Measurements from ENCODE around the gene APC. TPM values are rescaled to one million over a fixed set of nuclear protein-coding genes. Genes with fewer than 3 reads are reported as not detected.

Gene APC
- total RNA-seq, 2 donors from 2014 or later = 20.8 to 27.5 TPM

GRCh38 chr5:112787261-112787660 lies 49.6 kb downstream of the APC start:
- Mint-ChIP-seq H3K4me1 (no peaks in the 10 kb centered on the region), H3K36me3 (ENCODE audit: low read depth) (peaks cover 35% of the 10 kb centered on the region), H3K27me3 (no peaks in the 10 kb centered on the region), H3K27ac (no peak overlapping the region), H3K4me3 (no peak overlapping the region), H3K9me3 (no peaks in the 10 kb centered on the region)
- ATAC-seq (replicated peaks) = no peak

DNA sequence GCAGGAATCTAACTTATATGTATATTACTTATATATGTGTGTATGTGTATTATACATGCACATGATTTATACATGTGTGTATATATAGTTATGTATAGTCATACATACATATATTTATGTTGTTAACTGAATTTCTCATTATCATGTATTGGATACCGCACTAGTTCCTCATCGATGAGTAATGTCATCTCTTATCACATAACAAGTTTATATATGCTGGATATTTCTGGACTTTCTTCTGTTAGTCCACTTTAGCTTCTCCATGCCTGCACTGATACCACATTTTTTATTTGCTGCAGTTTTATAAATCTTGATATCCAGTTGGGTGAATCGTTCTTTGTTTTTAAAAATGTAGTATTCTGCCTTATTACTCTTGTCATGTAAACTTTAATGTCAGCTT lies 50.2 kb downstream of the APC start:
- peaks cover 34% of the 10 kb centered on the region for H3K36me3 Mint-ChIP-seq (ENCODE audit: low read depth)
- no peak for ATAC-seq (replicated peaks)
- H3K27ac Mint-ChIP-seq = no peak overlapping the region
- no peaks in the 10 kb centered on the region for H3K9me3 Mint-ChIP-seq
- no peaks in the 10 kb centered on the region for H3K27me3 Mint-ChIP-seq
- H3K4me3 Mint-ChIP-seq = no peak overlapping the region
- H3K4me1 Mint-ChIP-seq = no peaks in the 10 kb centered on the region

GRCh38 chr5:112793201-112793600 lies 55.5 kb downstream of the APC start:
- no peaks in the 10 kb centered on the region for H3K9me3 Mint-ChIP-seq
- peaks cover 61% of the 10 kb centered on the region for H3K36me3 Mint-ChIP-seq (ENCODE audit: low read depth)
- H3K4me3 Mint-ChIP-seq = no peak overlapping the region
- no peak overlapping the region for H3K27ac Mint-ChIP-seq
- ATAC-seq (replicated peaks) = no peak
- no peaks in the 10 kb centered on the region for H3K27me3 Mint-ChIP-seq
- H3K4me1 Mint-ChIP-seq = no peaks in the 10 kb centered on the region

DNA sequence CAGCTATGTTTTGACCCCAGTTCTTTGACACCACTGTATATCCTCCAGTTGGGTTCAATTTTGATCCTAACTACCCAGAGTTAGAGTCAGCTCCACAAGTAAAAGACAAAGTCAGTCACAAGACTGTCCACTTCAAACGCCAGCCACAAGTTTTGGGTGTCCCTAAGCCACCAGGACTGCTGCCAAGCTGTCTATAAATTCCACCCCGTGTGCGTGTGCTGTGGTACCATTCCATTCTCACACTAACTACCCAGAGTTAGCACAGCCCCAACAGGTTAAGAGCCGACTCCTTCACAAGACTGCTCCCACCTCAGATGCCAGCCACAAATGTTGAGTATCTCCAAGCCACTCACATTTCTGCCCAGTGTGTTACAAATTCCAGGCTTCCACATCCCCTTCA lies 56.7 kb downstream of the APC start:
- ATAC-seq (replicated peaks) = no peak
- Mint-ChIP-seq H3K27ac (no peak overlapping the region), H3K36me3 (ENCODE audit: low read depth) (peaks cover 62% of the 10 kb centered on the region), H3K4me3 (no peak overlapping the region), H3K27me3 (no peaks in the 10 kb centered on the region), H3K4me1 (no peaks in the 10 kb centered on the region), H3K9me3 (no peaks in the 10 kb centered on the region)

DNA sequence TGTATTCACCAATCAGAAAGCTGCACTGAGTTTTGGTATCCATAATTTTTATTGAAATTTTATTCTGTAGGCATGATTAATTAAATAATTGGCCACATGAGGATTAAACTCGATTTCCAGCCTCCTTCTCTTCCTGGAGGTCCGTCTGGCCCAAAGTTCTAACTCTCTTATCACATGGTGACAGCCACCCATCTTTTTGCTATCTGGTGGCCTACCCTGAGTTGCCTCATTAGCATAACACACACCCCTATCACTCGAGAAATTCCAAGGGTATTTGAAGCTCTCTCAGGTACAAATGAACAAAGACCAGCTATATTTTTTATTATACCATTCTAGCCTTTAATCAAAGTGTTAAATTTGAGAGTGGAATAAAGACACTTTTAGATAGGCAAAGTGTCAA lies 57.7 kb downstream of the APC start:
- no peaks in the 10 kb centered on the region for H3K9me3 Mint-ChIP-seq
- no peaks in the 10 kb centered on the region for H3K27me3 Mint-ChIP-seq
- no peak overlapping the region for H3K4me3 Mint-ChIP-seq

DNA sequence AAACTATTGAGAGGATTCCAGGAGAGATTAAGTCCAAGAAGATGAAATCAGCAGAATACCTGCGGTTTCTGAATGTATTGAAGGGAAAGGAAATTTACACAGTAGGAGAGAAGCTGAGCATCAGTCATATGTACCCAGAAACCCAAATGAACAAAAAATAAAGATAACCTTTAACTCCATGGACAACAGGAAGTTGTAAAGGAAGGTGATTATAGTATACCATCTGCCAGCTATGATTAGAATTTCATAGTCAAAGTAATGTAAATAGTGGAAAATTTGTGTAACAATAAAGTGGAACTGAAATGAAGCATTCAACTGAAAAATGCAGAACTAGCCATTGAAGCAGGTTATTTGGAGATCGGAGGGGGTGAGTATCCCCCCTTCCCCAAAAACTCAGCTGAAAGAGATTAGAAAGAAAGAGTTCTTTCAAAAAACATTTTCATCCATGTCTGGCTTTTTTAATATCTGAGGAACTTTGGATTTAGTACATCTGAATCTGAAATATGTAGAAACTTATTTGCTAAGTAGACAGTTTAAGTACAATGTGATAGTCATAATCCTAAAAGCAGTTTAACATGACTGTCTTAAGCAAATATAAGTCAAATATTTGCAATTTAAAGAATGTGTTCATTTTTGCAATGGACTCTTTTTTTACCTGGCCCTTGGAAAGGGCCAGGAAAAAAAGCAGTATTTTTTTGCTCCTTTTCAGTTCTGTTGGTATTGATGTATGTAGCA lies 58.4 kb downstream of the APC start:
- ATAC-seq (replicated peaks) = no peak
- no peaks in the 10 kb centered on the region for H3K9me3 Mint-ChIP-seq
- H3K4me3 Mint-ChIP-seq = no peak overlapping the region
- H3K36me3 Mint-ChIP-seq (ENCODE audit: low read depth) = peaks cover 62% of the 10 kb centered on the region
- H3K27me3 Mint-ChIP-seq = no peaks in the 10 kb centered on the region
- H3K4me1 Mint-ChIP-seq = no peaks in the 10 kb centered on the region
- H3K27ac Mint-ChIP-seq = peak overlapping the region; percentile 9

More for the DNA sequence above, 57.7 kb downstream of the APC start:
- Mint-ChIP-seq H3K36me3 (ENCODE audit: low read depth) (peaks cover 62% of the 10 kb centered on the region), H3K27ac (peak overlapping the region; percentile 9), H3K4me1 (no peaks in the 10 kb centered on the region)
- ATAC-seq (replicated peaks) = no peak

DNA sequence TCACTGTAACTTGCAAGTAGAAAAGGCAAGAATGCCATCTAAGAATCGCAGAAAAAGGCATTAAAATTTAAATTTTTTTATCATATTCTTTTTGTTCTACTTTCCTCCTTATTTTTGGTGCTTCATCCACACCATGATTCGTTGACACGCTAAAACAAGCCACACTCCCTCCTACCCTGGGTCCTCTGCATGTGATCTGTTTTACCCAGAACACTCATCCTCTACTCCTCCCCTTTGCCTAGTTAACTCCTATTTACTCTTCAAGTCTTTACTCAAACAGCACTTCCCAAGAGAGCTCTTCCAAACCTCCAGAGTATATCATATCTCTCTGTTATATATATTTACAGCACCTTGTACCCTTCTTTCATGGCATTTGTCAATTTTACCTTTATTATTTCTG lies 62.0 kb downstream of the APC start:
- H3K27ac Mint-ChIP-seq = no peak overlapping the region
- no peak for ATAC-seq (replicated peaks)
- H3K4me3 Mint-ChIP-seq = no peak overlapping the region
- H3K27me3 Mint-ChIP-seq = no peaks in the 10 kb centered on the region
- no peaks in the 10 kb centered on the region for H3K9me3 Mint-ChIP-seq
- H3K36me3 Mint-ChIP-seq (ENCODE audit: low read depth) = peaks cover 44% of the 10 kb centered on the region
- H3K4me1 Mint-ChIP-seq = no peaks in the 10 kb centered on the region

- no peaks in the 10 kb centered on the region for H3K27me3 Mint-ChIP-seq
- H3K4me3 Mint-ChIP-seq = no peak overlapping the region
- no peak overlapping the region for H3K27ac Mint-ChIP-seq
- H3K9me3 Mint-ChIP-seq = no peaks in the 10 kb centered on the region
- no peak for ATAC-seq (replicated peaks)
- no peaks in the 10 kb centered on the region for H3K4me1 Mint-ChIP-seq
- H3K36me3 Mint-ChIP-seq (ENCODE audit: low read depth) = peaks cover 32% of the 10 kb centered on the region
Observed at GRCh38 chr5:112800891-112801290, 63.2 kb downstream of the APC start.

DNA sequence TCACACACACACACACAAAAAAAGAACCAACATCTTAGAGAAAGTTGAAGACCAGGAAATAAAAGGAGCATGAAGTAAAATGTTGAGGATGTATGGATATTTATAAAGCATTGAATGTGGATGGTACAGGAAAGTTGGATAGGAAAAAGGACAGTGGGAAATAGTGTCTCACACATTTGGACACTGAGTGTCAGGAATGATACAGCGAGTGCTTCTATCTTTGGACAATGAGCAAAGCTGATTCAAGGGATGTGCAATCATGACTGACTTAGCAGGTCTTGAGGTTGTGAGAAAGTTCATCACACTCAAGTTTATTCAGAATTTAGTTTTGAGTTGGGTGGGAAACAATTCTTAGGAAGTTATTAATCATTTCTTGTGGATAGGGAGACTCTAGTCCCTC lies 73.3 kb downstream of the APC start:
- H3K9me3 Mint-ChIP-seq = no peaks in the 10 kb centered on the region
- no peak overlapping the region for H3K27ac Mint-ChIP-seq
- peaks cover 12% of the 10 kb centered on the region for H3K4me1 Mint-ChIP-seq
- ATAC-seq (replicated peaks) = no peak
- no peaks in the 10 kb centered on the region for H3K27me3 Mint-ChIP-seq
- H3K36me3 Mint-ChIP-seq (ENCODE audit: low read depth) = peaks cover 40% of the 10 kb centered on the region
- H3K4me3 Mint-ChIP-seq = no peak overlapping the region

GRCh38 chr5:112812549-112812948 lies 74.9 kb downstream of the APC start:
- peaks cover 12% of the 10 kb centered on the region for H3K4me1 Mint-ChIP-seq
- no peaks in the 10 kb centered on the region for H3K27me3 Mint-ChIP-seq
- H3K9me3 Mint-ChIP-seq = no peaks in the 10 kb centered on the region
- H3K4me3 Mint-ChIP-seq = no peak overlapping the region
- peak; percentile 68 for ATAC-seq (replicated peaks)
- H3K27ac Mint-ChIP-seq = peak overlapping the region; percentile 71
- peaks cover 45% of the 10 kb centered on the region for H3K36me3 Mint-ChIP-seq (ENCODE audit: low read depth)

GRCh38 chr5:112820246-112820645 lies 82.6 kb downstream of the APC start:
- Mint-ChIP-seq H3K4me3 (no peak overlapping the region), H3K4me1 (no peaks in the 10 kb centered on the region), H3K36me3 (ENCODE audit: low read depth) (peaks cover 81% of the 10 kb centered on the region), H3K9me3 (no peaks in the 10 kb centered on the region), H3K27me3 (no peaks in the 10 kb centered on the region), H3K27ac (no peak overlapping the region)
- ATAC-seq (replicated peaks) = no peak

- Mint-ChIP-seq H3K4me1 (no peaks in the 10 kb centered on the region), H3K4me3 (no peak overlapping the region), H3K27me3 (no peaks in the 10 kb centered on the region), H3K27ac (no peak overlapping the region), H3K9me3 (no peaks in the 10 kb centered on the region), H3K36me3 (ENCODE audit: low read depth) (peaks cover 87% of the 10 kb centered on the region)
- no peak for ATAC-seq (replicated peaks)
Observed at GRCh38 chr5:112822456-112822855, 84.8 kb downstream of the APC start.

- H3K27me3 Mint-ChIP-seq = no peaks in the 10 kb centered on the region
Observed at GRCh38 chr5:112823181-112823580, 85.5 kb downstream of the APC start.

GRCh38 chr5:112823656-112824055 lies 86.0 kb downstream of the APC start:
- Mint-ChIP-seq H3K4me1 (no peaks in the 10 kb centered on the region), H3K36me3 (ENCODE audit: low read depth) (peaks cover 89% of the 10 kb centered on the region), H3K27ac (peak overlapping the region; percentile 49), H3K4me3 (no peak overlapping the region), H3K9me3 (no peaks in the 10 kb centered on the region), H3K27me3 (no peaks in the 10 kb centered on the region)
- ATAC-seq (replicated peaks) = no peak

More at GRCh38 chr5:112823181-112823580, 85.5 kb downstream of the APC start:
- H3K4me3 Mint-ChIP-seq = no peak overlapping the region
- H3K9me3 Mint-ChIP-seq = no peaks in the 10 kb centered on the region
- peaks cover 88% of the 10 kb centered on the region for H3K36me3 Mint-ChIP-seq (ENCODE audit: low read depth)
- no peaks in the 10 kb centered on the region for H3K4me1 Mint-ChIP-seq
- no peak for ATAC-seq (replicated peaks)
- peak overlapping the region; percentile 49 for H3K27ac Mint-ChIP-seq

GRCh38 chr5:112824197-112824596 lies 86.5 kb downstream of the APC start:
- peaks cover 89% of the 10 kb centered on the region for H3K36me3 Mint-ChIP-seq (ENCODE audit: low read depth)
- H3K27ac Mint-ChIP-seq = peak overlapping the region; percentile 13
- no peak for ATAC-seq (replicated peaks)
- no peaks in the 10 kb centered on the region for H3K4me1 Mint-ChIP-seq
- H3K27me3 Mint-ChIP-seq = no peaks in the 10 kb centered on the region
- no peaks in the 10 kb centered on the region for H3K9me3 Mint-ChIP-seq
- H3K4me3 Mint-ChIP-seq = no peak overlapping the region

GRCh38 chr5:112830378-112830777 lies 92.7 kb downstream of the APC start:
- no peaks in the 10 kb centered on the region for H3K4me1 Mint-ChIP-seq
- H3K27ac Mint-ChIP-seq = no peak overlapping the region
- no peaks in the 10 kb centered on the region for H3K27me3 Mint-ChIP-seq
- no peak for ATAC-seq (replicated peaks)
- peaks cover 74% of the 10 kb centered on the region for H3K36me3 Mint-ChIP-seq (ENCODE audit: low read depth)
- no peak overlapping the region for H3K4me3 Mint-ChIP-seq
- no peaks in the 10 kb centered on the region for H3K9me3 Mint-ChIP-seq

All from activated T-helper 17 cell treated with anti-CD3 and anti-CD28 coated beads, Interleukin-2, amount 50 U/mL, for 72 hours (primary cell).